Stimulated activated CD8-positive, alpha-beta memory T cell treated with anti-CD3 and anti-CD28 coated beads, Interleukin-2, amount 100 ng/mL, for 1 hour (primary cell): ENCODE data around the gene CYB561D1.

Source experiments
- DNase-seq, 2 donors: peaks; one replicate each; pipeline ENCODE4 v3.0.0-alpha.2; 2020; ENCODE audit warnings: low read depth in 2 of 2

The CYB561D1 gene

DNA sequence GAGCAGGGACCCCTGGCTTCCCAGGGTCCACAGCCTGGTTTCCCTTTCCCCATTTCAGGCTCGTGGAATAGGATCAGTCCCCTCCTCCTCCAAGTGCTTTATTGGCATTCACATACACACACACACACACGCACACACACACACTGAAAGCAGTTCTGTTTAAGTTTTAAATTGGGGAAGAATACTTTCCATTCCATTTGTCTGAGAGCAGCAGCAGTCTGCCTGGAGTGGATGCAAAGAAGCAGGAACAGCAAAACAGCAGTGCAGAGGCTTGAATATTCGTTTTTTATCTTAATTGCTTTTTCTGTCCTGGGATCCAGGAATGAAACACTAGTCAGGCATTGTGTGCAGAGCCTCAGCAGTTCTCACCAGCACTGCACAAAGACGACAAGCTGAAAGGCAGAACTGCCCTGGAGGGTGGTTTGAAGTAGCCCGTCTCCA is 7.1 kb downstream of the CYB561D1 start:
- no peak for DNase-seq

DNA sequence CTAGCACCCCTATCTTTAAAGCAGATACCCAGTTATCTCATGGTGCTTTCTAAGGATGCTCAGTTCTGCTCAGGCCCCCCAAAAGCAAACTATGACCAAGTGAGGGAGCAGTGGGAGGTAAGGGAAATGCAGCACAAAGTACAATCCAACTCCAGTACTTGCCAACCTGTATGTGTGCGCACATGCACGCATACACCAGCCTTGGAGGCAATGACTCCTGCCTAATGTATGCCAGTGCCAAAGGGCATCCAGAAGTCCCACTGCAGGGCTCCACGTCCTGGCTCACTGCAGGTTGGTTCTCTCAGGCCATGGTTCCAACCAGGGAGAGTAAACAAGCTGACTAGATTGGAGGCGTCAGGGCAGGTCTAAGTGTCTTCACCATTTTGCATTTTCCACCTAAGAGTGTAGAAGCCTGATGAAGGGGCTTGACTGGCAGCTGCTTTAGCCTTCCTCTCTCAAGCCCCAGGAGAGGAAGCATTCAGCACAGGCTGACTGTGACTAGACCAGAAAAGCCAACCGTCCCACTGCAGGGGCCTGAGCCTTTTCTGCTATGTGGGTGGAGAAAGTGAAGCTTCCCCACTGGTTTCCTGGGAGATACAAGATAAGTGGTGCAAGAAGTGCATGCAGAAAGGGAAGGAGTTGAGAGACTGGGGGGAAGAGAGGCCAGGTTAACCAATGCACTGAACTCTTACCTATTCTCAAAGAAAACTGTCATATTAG is 7.9 kb downstream of the CYB561D1 start:
- DNase-seq, result no peak

DNA sequence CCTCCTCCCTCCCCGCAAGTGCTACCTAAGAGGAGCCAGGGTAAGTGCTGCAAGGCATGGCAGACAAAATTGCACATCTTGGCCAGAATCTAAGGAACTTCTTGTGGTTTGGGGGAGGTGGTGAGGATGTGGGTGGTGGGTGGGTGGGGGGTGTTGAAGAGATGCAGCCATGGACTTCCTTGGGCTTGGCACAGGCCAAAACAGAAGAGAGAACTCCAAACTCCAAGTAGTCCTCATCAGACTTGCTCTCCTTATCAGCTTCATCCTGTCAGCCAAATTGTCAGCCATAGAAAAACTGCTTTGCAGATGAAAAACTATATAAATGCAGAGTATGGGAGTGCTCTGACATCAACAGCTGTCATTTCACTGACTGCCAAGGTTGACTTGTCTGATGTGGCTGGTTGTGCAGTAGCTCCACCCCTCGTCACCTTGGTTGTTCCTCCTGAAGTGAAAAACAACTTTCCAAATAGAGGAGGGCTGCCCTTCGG is 8.5 kb downstream of the CYB561D1 start:
- peak in 1 of 2 donors; percentile 41 for DNase-seq

DNA sequence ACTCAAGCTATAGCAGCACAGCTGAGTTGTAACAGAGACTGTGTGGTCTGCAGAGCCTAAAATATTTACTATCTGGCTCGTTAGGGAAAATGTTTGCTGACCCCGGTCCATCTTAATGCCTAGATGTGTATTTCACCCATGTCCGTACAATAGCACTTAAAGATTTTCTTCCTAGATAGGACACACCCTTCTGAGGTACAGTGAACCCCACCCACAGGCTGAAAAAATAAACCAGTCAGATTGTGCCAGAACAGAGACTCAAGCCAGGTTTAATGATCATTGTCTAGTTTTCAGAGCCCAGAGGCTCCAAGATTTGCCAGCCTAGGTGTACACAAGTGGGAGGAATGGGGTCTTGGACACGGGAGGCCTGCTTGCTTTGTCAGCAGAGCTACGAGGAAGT is 10.0 kb downstream of the CYB561D1 start:
- no peak for DNase-seq

GRCh38 chr1:109504974-109505373 is 11.1 kb downstream of the CYB561D1 start:
- DNase-seq, result no peak

DNA sequence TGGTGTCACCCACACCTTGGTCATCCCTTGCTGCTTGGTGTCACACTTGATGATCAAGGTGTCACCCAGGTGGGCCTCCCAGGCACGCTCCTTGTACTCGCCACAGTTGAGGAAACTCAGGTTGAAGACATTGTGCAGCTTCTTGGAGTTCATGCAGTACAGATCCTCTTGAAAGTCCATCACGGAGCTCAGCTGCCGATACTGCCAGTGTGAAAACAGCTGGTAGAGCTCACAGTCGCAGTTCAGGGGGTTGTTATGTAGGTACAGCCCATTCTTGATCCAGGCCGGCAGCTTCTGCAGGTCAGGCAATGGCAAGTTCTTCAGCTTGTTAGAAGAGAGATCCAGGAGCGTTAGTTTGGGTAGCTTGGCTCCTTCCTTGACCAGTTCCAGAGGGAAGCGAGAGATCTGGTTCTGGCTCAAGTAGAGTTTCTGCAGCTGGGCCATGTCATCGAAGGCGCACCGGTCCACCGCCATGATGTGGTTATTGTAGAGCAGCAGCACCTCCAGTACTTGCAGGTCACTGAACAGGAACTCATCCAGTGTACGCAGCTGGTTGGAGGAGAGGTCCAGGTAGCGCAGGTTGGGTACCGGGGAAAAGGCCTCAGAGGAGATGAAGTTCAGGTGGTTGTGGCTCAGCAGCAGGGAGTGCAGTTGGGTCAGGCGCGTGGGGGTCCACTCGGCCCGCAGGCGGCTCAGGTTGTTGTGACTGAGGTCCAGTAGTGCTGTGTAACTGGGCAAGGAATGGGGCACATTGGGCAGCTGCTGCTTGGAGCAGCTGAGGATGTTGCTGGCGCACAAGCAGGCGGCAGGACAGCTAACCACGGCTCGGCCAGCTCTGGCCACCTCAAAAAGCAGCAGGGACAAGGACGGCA is 14.3 kb downstream of the CYB561D1 start:
- no peak for DNase-seq

DNA sequence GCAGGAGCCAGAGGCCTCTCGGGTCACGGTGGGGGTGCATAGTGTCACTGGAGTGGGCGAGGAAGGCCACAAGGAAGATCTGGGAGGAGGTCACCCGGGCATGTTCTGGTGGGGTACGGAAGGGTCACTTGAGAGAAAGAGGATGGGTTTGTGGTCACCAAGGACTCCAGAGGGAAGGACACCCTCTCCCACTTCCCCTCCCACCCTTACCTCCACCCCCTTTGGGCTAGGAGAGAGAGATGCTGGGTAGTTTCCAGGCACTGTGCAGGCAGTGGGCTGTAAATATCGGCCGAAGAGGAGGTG is 14.9 kb downstream of the CYB561D1 start:
- no peak for DNase-seq

GRCh38 chr1:109509176-109510134 is 15.6 kb downstream of the CYB561D1 start, which contains the start of gene AMIGO1:
Gene AMIGO1 (minus strand): TSS chr1:109509727. CDS start chr1:109508912, 815 bp downstream.
- DNase-seq, result peak; percentile 28 to 39

GRCh38 chr1:109513110-109513710 is 19.3 kb downstream of the CYB561D1 start:
- no peak for DNase-seq

GRCh38 chr1:109514846-109515245 is 21.0 kb downstream of the CYB561D1 start:
- no peak for DNase-seq

DNA sequence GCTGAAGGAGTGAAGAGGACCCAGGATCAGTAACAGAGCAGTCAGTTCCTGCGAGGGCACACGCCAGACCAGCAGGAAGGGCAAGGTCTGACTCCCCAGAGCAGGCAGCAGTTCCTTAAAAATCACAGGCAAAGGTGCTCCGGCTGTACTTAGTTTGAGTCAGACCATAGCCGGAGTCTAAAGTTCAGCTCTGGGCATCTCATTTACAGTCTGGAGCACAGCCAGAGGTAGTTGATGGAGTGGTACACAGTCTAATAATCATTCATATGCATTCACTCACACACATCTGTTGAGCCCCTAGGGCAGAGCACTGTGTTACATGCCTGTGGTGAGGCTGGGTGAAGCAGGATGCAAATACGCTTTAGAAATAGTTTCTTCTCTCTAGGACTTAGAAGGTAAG is 23.0 kb downstream of the CYB561D1 start:
- DNase-seq, result no peak

DNA sequence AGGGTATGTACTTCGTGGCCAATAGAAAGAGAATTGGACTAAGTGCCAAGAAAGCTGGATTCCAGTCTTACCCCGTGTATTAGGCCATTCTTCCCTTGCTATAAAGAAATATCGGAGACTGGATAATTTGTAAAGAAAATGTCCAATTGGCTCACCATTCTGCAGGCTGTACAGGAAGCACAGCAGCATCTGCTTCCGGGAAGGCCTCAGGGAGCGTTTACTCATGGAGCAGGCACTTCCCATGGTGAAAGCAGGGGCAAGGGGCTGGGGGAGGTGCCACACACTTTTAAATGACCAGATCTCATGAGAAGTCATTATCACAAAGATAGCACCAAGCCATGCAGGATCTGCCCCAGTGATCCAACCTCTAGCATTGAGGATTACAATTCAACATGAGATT is 23.4 kb downstream of the CYB561D1 start:
- no peak for DNase-seq

GRCh38 chr1:109521002-109521951 is 27.4 kb downstream of the CYB561D1 start:
- no peak for DNase-seq

GRCh38 chr1:109522026-109522425 is 28.1 kb downstream of the CYB561D1 start:
- DNase-seq, result no peak

- DNase-seq, result no peak
These were observed 29.8 kb downstream of the CYB561D1 start for GRCh38 chr1:109523706-109524105.

DNA sequence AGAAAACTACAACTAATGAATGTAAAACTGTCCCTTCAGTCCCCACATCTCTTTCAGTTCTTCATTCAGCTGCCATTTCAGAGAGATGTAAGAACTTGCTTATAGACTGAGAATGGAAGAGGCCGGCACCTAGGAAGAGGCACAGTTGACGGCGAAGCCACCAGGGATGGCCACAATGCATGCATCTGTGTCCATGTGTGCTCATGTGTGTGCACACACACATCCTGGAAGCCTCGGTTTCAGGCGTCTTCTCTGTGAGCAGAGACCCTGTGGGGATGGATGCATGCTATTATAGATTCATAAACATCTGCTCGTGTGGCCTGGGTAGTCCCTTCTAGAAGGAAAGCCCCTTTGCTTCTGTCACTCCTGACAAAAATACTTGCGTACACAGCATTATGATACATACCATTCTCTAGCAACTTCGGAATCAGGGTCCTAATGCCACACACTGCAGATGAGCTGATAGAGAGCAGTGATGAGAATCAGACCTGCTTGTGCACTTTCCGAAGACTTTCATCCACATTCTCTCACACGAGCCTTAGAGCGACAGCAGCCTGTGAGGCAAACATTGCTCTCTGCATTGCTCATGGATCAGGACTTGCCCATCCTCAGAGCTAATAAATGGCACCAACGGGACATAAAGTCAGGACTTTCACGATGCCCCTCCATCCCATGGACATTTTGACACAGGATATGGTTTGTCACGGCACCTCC is 33.4 kb downstream of the CYB561D1 start:
- no peak for DNase-seq

- DNase-seq, result no peak
These were observed 34.2 kb downstream of the CYB561D1 start for GRCh38 chr1:109527846-109528695.

DNA sequence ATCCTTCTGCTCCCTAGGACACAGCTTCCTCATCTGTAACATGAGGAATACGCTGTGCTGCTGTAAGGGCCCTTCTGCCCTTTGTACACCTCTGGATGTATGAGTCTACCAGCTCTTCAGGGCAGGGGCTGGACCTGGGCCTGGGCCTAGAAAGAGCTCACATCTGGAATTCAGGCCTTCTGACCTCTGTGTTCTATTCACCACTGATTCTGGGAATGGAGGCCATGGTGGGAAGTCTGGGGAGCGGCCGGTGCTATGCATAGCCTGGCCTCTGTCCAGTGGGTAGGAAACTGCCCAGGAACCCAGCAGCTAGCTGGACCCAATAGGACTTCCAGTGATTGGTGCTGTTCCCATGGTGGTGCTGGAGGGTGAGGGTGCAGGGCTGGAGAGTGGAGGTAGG is 34.8 kb downstream of the CYB561D1 start:
- no peak for DNase-seq
